ENCODE data around the gene LETMD1.

LETMD1 gene

DNA sequence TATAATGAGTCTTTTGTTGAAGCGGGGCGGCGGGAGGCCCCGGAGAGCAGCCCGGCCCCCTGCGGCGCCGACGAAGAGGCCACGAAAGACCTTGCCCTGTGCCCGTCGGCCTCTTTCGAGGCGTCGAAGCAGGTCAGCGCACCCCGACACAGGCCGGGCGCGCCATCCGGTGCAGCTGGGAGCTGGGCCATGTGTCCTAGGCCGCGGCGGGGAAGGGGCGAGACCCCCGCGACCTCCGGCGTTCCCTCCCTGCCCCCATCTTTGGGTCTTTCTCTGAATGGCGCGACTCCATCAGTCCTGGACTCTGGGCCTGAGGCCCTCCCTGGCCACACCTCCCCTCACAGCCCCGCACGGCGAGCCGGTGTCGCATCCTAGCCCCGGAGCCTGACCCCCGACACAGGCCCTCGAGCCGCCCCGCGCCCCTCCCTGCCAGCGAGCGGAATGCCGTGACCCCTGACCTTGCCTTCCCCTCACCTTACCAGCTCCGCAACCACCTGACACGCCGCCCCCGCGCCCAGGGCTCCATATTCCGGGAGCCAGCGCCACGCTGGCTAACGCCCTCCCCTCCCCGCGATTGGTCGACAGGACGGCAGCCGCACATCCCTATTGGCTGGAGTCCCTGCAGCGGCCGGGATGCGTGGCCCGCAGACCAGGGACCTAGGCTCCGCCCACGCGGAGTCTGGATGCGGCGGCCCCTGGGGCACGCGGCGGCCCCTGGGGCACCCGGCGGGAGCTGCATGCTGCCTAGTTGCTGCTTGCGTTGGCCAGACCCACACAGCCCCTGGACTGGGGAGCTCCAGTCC lies 22.1 kb upstream of the LETMD1 start, which contains the start of gene SLC11A2:
Gene SLC11A2, minus strand, starts transcription at position 549 of the 803 bp plus-strand sequence. CDS start 15,656 bp downstream, outside the sequence.
- DNase-seq (ENCODE audit: low read depth in 2 of 2) = peak; percentile 85 to 91

DNA sequence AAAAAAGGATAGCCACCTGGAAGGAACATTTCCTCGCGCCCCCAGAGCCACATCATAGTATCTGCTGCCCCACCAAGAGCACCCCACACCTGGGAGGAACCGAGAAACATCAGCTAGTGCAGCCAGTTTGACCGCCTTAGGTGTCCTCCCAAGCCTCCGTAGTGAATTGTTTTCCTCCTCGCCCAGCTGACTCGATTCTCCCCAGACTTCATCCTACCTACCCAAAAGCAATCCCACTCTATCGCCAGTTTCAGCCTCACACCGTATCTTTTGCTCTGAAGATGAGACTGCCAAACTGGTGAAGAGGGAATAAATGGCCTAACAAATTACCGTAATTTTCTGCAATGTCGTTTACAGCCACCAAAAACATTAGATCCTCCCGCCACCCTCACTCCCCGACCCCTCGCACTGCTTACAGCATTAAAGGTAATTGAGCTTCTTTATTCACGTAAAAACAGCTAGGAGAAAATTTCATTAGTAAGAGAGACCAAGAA lies 20.7 kb upstream of the LETMD1 start:
- DNase-seq (ENCODE audit: low read depth in 2 of 2) = no peak

DNA sequence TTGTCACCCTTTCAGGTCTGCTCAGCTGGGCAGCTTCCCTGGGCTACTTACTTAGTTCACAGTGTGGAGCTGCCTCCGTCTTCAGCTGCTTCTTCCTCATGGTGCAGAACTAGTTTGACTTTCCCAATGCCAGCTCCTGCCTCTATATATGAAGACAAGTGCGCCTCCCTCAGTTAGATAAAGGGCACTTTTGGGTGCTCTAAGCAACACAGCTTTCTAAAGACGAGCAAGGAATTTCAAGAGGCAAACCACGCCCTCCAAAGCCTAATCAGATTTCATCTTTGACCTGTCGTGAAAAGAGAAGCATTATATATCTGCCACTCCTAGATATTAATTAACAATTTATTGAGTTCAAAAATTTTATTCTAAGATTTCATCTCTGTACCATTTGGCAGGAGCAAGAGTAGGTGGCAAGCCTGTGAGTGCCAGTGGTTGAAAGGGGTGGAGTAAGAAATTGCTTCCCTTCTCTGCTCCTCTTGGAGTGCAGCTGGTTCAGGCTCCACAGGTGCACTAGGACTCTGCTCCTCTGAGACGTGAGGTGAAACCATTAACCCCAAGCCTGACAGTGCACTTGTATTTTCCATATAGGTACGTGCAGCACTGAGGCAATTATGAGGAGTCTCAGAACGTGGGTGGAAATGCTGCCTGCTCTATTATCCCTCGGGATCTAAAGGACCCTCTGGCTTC lies 19.9 kb upstream of the LETMD1 start:
- DNase-seq (ENCODE audit: low read depth in 2 of 2) = no peak

DNA sequence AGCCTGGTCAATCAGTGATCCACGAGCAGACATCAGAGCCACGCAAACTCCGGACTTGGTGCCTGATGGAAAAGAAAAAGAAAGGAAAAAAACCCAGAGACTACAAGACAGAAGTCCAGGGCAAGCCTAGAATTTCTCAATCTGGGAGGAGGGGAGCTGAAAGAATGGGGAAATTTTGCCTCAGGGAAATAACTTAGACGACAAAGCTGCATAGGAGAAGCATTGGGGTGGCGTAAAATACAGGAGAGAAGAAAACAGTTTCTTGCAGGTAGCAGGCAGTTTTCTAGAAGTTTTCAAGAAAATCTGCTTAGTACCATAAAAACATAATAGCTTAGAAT lies 19.3 kb upstream of the LETMD1 start:
- DNase-seq (ENCODE audit: low read depth in 2 of 2) = no peak

DNA sequence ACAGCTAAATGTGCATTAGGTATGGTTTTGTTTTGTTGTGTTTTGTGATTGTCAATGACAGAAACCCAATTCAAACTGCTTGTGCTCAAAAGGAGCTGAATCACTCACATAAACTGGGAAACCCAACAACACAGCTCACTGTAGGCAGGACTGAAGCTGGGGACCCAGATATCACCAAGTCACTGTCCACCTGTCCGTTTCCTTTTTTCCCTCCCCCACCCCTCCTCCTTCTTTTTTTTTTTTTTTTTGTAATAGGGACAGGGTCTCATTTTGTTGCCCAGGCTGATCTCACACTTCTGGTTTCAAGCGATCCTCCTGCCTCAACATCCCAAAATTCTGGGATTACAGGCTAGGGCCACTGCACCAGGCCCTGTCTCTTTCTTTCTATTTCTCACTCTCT lies 15.1 kb upstream of the LETMD1 start:
- DNase-seq (ENCODE audit: low read depth in 2 of 2) = no peak

DNA sequence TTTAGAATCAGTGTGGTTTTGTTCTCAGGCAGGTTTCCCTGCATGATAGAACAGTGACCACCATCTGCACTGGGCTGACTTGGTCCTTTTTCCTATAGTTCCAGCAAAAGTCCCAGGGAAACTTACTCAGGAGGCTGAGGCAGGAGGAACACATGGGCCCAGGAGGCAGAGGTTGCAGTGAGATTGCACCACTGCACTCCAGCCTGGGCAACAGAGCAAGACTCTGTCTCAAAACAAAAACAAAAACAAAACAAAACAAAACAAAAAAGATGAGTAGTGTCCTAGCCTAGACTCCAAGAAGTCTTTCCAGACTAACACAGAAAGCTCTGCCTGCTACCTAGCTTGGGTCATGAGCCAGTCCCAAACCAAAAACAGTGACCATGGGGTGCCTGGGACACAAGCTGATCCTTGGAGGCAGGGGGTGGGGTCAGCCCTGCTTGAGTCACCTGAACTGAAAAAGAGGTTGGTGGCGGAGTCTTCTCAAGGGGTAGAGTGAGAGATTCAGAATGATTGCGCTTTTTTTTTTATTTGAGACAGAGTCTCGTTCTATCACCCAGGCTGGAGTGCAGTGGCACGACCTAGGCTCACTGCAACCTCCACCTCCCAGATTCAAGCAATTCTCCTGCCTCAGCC lies 14.6 kb upstream of the LETMD1 start:
- no peak for DNase-seq (ENCODE audit: low read depth in 2 of 2)

DNA sequence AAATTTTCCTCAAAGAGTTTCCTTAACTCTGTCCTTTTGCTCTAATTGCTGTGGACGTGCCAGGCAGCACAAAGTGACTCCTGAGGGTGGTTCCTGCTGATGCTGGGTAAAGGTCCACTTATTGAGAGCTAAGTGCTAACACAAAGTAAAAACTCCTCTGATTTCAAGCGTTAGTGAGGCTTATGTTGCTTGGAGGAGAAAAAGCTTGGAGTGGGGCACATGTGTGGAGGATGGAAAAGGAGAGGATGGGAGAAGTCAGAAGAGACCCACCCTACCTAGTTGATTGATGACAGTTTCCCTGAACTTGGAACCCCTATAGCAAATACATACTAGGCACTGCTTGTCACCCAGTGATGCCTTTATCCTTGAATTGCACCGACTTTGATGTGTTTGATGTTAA lies 11.8 kb upstream of the LETMD1 start:
- no peak for DNase-seq (ENCODE audit: low read depth in 2 of 2)

DNA sequence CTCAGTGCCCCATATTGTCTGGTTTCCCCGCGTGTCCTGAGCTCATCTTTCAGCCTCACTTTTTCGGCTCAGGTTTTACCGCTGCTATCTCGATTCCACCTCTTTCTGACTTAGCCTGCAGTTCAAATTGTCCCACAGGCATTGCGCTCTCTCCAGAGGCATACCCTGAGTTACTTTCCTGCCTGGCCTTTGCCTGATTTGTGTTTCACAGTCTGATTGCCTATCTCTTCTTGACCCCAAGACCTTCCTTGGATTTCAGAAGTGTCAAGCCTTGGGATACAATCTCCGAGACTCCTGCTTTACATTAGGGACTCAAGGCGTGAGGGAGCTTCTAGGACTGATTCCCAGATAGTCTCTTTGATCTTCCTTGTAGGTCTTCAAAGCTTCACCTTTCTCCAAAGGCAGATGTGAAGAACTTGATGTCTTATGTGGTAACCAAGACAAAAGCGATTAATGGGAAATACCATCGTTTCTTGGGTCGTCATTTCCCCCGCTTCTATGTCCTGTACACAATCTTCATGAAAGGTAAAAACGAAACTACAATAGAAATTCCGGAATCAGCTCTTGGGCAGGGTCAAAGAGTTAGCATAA lies 629 bp downstream of the LETMD1 start:
- no peak for DNase-seq (ENCODE audit: low read depth in 2 of 2)

DNA sequence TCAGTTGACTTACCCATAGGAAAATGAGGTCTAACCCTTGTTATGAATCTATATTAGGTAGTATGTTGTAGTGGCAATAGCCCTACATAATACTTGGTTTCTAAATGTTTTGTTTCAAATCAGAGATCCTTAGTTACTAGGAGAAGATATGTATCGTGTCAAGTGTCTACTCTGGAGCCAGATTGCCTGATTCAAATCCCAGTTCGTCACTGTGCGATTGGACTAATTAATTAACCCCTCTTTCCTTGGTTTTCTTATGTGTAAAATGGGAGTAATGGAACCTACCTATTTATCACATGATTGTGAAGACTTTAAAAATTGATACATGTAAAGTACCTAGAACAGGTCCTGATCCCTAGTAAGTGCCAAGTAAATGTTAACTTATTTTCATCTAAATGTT lies 1.4 kb downstream of the LETMD1 start:
- DNase-seq (ENCODE audit: low read depth in 2 of 2) = no peak

DNA sequence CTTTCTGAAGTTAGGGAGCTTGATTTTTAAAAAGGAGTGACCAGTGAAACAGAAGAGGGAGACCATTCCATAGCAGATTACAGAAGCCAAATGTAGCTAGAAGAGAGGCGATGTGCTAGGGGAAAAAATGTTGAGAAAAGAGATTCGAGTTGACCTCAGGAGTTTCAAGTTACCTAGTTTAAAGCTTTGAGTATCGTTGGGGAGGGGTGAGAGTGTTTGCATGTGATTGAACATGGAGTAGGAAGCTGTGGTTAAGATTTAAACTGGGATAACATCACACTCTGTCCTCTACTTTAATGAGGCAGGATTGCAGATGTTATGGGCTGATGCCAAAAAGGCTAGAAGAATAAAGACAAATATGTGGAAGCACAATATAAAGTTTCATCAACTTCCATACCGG lies 3.7 kb downstream of the LETMD1 start:
- no peak for DNase-seq (ENCODE audit: low read depth in 2 of 2)

DNA sequence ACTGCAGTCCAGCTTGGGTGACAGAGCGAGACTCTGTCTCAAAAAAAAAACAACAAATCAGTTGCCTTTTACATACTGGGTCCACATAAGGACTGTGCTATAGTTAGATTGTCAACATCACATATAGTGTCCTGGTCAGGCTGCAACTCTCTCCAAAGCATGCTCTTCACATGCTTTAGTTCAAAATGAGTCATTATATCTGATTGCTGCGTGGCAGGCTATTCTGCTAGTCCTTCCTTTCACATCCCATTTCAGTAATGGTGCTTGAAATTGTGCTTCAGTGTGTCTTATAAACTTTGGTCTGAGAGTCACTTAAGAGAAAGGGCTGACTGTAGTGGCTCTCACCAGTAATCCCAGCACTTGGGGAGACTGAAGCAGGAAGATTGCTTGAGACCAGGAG lies 6.9 kb downstream of the LETMD1 start:
- DNase-seq (ENCODE audit: low read depth in 2 of 2) = no peak

DNA sequence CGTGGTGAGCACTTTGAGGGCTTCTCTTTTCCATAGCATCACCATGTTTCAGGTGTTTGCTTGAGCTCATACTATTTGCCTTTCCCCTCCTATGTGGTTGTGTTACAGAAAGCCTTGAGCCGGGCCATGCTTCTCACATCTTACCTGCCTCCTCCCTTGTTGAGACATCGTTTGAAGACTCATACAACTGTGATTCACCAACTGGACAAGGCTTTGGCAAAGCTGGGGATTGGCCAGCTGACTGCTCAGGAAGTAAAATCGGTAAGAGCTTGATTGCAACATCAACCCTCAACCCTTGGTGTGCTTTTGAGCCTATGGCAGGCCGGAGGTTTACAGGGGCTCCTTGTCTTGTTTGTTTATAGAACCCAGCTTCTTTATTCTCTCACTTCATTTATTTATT lies 8.1 kb downstream of the LETMD1 start:
- no peak for DNase-seq (ENCODE audit: low read depth in 2 of 2)

DNA sequence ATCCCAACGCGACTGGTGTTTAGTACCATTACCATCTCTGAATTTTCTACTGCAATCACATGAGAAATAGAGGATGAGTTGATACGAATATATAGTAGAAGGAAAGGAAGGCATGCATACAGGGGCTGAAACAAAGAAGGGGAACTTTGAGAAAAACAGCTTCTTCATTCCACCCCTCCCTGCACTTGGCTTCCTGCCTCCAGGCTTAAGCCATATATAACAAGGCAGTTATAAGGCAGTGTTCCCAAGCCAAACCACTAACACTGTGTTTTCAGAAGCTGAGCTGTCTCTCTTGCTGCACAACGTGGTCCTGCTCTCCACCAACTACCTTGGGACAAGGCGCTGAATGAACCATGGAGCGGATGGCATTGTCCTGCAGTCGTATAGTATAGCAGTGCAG lies 11.0 kb downstream of the LETMD1 start:
- no peak for DNase-seq (ENCODE audit: low read depth in 2 of 2)

DNA sequence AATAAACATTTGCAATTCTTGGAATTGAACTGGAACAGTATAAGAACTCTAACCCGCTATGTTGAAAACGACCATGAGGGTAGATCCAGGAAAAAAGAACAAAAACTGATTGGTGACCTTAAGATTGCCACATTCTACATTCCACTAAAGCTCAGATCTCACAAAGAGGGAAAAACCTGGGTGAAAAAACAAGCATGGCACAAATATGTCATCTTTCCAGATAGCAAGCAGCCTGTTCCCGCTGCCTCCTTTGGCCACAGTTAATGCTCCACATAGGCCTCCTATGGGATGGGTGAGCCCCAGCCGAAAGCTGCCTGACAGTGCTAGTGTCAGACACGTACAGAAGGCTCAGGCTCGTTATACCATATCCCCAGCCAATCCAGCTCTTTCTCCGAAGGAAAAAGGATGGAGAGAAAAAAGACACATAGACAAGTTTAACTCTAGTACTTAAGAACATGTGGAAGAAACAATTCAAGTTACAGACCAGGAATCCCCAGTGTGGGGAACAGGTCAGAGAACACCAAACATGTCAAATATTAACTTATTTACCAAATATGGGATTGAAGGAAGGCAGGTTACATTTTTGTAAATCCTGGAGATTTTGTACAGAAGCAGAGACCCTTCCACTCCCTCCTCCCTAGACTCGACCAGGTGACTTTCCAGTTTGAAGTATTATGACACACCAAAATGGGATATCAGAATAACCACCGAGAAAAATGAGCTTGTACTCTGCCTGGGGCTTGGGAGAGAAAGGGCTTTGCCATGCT lies 14.7 kb downstream of the LETMD1 start:
- DNase-seq (ENCODE audit: low read depth in 2 of 2) = no peak

DNA sequence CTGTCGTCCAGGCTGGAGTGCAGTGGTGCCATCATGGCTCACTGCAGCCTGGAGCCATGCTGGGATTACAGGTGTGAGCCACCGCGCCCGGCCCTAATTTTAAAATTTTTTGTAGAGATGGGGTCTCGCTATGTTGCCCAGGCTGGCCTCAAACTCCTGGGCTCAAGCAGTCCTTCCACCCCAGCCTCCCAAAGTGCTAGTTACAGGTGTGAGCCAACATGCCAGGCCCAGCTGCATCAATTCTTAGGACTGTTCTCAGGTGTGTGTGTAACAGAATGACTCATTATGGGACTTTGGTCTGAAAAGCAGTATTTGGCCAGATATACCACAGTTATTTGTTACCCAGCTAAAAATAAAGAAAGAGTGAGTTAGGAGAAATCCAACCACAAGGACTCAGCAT lies 17.4 kb downstream of the LETMD1 start:
- DNase-seq (ENCODE audit: low read depth in 2 of 2) = no peak

DNA sequence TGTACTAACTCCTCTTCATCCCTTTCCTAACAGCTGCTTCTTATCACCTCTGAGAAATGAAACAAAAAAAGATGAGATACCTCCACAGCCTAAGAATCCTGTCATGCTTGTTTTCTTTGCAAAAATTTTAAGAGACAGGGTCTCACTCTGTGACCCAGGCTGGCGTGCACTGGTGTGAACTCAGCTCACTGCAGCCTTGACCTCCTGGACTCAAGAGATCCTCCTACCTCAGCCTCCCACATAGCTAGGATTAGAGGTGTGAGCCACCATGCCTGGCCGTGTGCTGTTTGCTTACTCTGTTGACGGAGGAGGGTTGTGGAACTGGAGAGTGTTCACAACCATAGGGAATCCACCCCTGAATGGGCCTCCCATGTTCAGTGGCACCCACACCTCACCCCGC lies 19.1 kb downstream of the LETMD1 start:
- no peak for DNase-seq (ENCODE audit: low read depth in 2 of 2)

DNA sequence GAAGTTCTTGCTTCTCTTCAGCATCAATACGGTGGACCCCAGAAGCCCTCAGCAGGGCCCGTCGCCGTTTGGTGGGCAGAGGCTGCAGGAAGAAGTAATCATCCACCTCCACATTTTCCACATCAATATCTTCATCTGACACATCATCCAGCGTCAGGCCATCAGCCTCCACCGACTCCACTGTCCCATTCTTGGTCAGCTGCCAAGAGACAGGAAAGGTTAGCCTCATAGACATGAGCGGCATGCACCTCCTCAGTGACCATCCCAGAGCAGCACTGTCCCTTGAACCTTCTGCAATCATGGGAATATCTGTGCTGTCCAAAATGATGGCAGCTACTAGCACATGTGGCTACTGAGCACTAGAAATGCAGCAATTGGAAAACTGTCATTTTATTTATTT lies 19.6 kb downstream of the LETMD1 start:
- no peak for DNase-seq (ENCODE audit: low read depth in 2 of 2)

DNA sequence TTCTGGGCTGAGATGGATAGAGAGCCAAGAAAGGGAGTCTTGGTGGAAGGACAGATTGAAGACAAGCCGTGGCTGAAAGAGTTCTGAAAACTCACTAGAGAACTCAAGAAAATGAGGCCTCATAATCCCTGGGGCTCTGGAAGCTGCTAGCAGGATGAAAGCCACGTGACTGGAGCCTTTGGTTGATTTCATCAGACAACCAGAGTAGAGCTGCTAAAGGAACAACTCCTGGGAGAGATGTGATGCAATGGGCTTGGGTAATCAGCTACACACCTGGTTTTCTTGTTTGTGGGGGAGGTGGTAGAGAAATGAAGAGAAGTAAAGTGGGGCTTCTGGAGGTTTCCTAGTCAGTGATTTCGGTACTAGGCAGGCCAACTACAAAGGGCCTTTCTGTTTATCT lies 21.9 kb downstream of the LETMD1 start:
- no peak for DNase-seq (ENCODE audit: low read depth in 2 of 2)

DNA sequence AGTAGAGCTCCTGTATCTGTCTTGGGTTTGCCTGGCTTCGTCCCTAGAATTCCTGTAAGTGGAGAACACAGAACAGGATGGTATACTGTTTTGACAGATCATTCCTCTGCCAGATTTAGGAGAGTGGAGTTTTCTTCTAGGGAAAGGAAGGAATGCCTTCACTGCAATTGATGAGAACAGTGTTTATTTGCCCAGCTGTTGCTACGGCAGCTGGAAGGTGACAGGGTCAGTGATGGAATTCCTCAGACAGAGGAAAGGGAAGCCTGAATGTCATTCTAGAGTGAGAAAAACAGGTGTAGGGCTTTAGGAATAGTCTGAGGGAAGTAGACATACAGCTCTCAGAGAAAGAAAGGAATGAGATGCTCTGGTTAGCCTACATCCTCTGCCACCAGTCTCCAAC lies 23.5 kb downstream of the LETMD1 start:
- DNase-seq (ENCODE audit: low read depth in 2 of 2) = no peak

DNA sequence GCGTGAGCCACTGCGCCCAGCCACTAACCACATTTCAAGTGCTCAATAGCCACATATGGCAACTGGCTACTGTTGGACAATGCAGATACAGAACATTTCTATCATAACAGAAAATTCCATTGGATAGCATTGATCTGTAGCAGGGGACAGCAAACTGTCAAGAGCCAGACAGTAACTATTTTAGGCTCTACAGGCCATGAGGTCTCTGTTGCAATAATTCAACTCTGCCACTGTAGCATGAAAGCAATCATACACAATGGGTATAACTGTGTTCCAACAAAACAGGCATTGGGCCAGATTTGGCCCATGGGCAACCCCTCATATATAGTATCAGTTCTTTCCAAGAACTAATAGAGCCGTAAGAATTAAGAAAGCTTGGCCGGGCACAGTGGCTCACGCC lies 27.3 kb downstream of the LETMD1 start:
- no peak for DNase-seq (ENCODE audit: low read depth in 2 of 2)

DNA sequence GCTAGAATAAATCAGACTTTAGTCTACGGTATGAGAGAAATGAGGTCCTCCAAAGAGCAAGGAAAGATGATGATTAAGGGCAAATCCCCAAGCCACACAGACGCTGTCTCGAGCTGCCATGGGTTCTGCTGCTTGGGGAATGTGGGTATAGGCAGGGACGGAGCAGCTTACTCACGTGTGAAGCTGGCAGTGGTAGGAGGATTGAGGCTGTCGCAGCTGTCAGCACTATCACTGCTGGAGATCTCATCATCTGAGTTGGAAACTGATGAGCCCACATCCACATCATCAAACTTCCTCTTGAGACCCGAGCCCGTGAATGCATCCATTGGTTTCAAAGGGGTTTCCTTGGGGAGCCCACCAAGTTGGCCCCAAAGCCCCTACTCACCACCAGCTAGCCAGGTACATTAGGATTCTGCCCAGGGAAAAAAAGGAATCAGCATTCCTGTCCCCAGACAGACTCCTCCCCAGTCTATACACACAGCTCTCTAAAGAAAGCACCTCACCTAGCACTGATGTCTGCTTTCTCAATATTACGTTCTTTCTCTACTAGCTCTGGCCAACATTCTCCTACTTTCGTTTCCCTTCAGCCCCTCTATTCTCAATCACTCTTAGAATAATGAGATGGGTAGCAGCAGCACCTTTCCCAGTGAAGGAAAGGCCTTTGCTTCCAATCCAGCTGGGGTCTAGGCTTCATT lies 28.3 kb downstream of the LETMD1 start:
- no peak for DNase-seq (ENCODE audit: low read depth in 2 of 2)

Data from stimulated activated CD8-positive, alpha-beta memory T cell treated with anti-CD3 and anti-CD28 coated beads, Interleukin-7, amount 100 ng/mL, for 4 hours (primary cell).